Stimulated activated CD4-positive, alpha-beta T cell treated with anti-CD3 and anti-CD28 coated beads, Interleukin-12 subunit alpha, Interleukin-12 subunit beta, amount 100 ng/mL, for 48 hours (primary cell): ENCODE data around the gene FRMD3.
"Not testable (repeated sequence)": the region's sequence is repeated elsewhere in the genome, so short reads cannot be mapped to it uniquely, and the experiment has no call there.

Experiments used
- DNase-seq, 3 donors: peaks; one replicate each; pipeline ENCODE4 v3.0.0-alpha.2; 2020; ENCODE audit warnings: low read depth in 2 of 3, low spot score in 1 of 3

Gene FRMD3

GRCh38 chr9:83526211-83526610 lies 12.0 kb downstream of the FRMD3 start:
- no peak for DNase-seq

GRCh38 chr9:83523684-83524083 lies 14.5 kb downstream of the FRMD3 start:
- DNase-seq: no peak

GRCh38 chr9:83521411-83521810 lies 16.8 kb downstream of the FRMD3 start:
- DNase-seq: no peak

GRCh38 chr9:83521011-83521410 lies 17.2 kb downstream of the FRMD3 start:
- DNase-seq: no peak

- DNase-seq: no peak
Observed at GRCh38 chr9:83520292-83520691, 17.9 kb downstream of the FRMD3 start.

GRCh38 chr9:83517980-83518379 lies 20.2 kb downstream of the FRMD3 start:
- not testable (repeated sequence) for DNase-seq

- no peak for DNase-seq
Observed at GRCh38 chr9:83514767-83515166, 23.4 kb downstream of the FRMD3 start.

GRCh38 chr9:83512621-83513020 lies 25.6 kb downstream of the FRMD3 start:
- DNase-seq: no peak

GRCh38 chr9:83511051-83511450 lies 27.1 kb downstream of the FRMD3 start:
- no peak for DNase-seq

- DNase-seq: no peak
Observed at GRCh38 chr9:83509402-83509801, 28.8 kb downstream of the FRMD3 start.

GRCh38 chr9:83508067-83508466 lies 30.1 kb downstream of the FRMD3 start:
- no peak for DNase-seq

GRCh38 chr9:83505282-83505681 lies 32.9 kb downstream of the FRMD3 start:
- DNase-seq: no peak

- no peak for DNase-seq
Observed at GRCh38 chr9:83503866-83504265, 34.3 kb downstream of the FRMD3 start.

- DNase-seq: no peak
Observed at GRCh38 chr9:83501565-83501964, 36.6 kb downstream of the FRMD3 start.

GRCh38 chr9:83497441-83497840 lies 40.8 kb downstream of the FRMD3 start:
- no peak for DNase-seq

- DNase-seq: no peak
Observed at GRCh38 chr9:83491995-83492394, 46.2 kb downstream of the FRMD3 start.

- no peak for DNase-seq
Observed at GRCh38 chr9:83491413-83491812, 46.8 kb downstream of the FRMD3 start.

- DNase-seq: no peak
Observed at GRCh38 chr9:83489961-83490360, 48.2 kb downstream of the FRMD3 start.

GRCh38 chr9:83484990-83485389 lies 53.2 kb downstream of the FRMD3 start:
- DNase-seq: no peak

- DNase-seq: no peak
Observed at GRCh38 chr9:83483223-83483622, 55.0 kb downstream of the FRMD3 start.

GRCh38 chr9:83479765-83480164 lies 58.4 kb downstream of the FRMD3 start:
- DNase-seq: no peak

GRCh38 chr9:83477571-83477970 lies 60.6 kb downstream of the FRMD3 start:
- DNase-seq: no peak

GRCh38 chr9:83477120-83477519 lies 61.1 kb downstream of the FRMD3 start:
- no peak for DNase-seq

GRCh38 chr9:83476513-83476912 lies 61.7 kb downstream of the FRMD3 start:
- no peak for DNase-seq
